ENCODE data around the gene GATD1. TPM values are rescaled to one million over a fixed set of nuclear protein-coding genes. Genes with fewer than 3 reads are reported as not detected.
"Not testable (repeated sequence)": the region's sequence is repeated elsewhere in the genome, so short reads cannot be mapped to it uniquely, and the experiment has no call there.

GATD1 gene
- total RNA-seq, 2 donors from 2014 or later: 29.8 to 43.5 TPM

- DNase-seq: no peak
- intact Hi-C loops (cut with DNase I): no loop called here
- no peak for ATAC-seq
Measured at GRCh38 chr11:742571-743201, 34.6 kb downstream of the GATD1 start.

- ATAC-seq (no peak), DNase-seq (no peak)
- intact Hi-C loops (cut with DNase I): no loop called here
Measured at GRCh38 chr11:742156-742546, 35.1 kb downstream of the GATD1 start.

- ATAC-seq; intact Hi-C loops (cut with DNase I); DNase-seq: not testable (repeated sequence)
Measured at GRCh38 chr11:737899-738298, 39.4 kb downstream of the GATD1 start.

- no peak for DNase-seq
- intact Hi-C loops (cut with DNase I): no loop called here
- no peak for ATAC-seq
Measured at GRCh38 chr11:737366-737765, 39.9 kb downstream of the GATD1 start.

- ATAC-seq; DNase-seq; intact Hi-C loops (cut with DNase I): not testable (repeated sequence)
Measured at GRCh38 chr11:734541-734940, 42.7 kb downstream of the GATD1 start.

GRCh38 chr11:733072-733471, 44.2 kb downstream of the GATD1 start:
- no peak for DNase-seq
- no peak for ATAC-seq
- intact Hi-C loops (cut with DNase I): no loop called here

GRCh38 chr11:729492-730074, 47.7 kb downstream of the GATD1 start:
- DNase-seq: no peak
- ATAC-seq: no peak
- intact Hi-C loops (cut with DNase I): no loop called here

GRCh38 chr11:728901-729491, 48.3 kb downstream of the GATD1 start:
- ATAC-seq: no peak
- intact Hi-C loops (cut with DNase I): no loop called here
- no peak for DNase-seq

- ATAC-seq (peak; percentile 86 to 89), DNase-seq (peak; percentile 87)
- intact Hi-C loops (cut with DNase I): no loop called here
Measured at GRCh38 chr11:727859-728748, 49.2 kb downstream of the GATD1 start.

- intact Hi-C loops (cut with DNase I): no loop called here
- DNase-seq (no peak), ATAC-seq (no peak)
Measured at GRCh38 chr11:727281-727701, 50.0 kb downstream of the GATD1 start.

- ATAC-seq: peak; percentile 9 to 44
- intact Hi-C loops (cut with DNase I): no loop called here
- peak; percentile 52 for DNase-seq
Measured at GRCh38 chr11:726278-727220, 50.7 kb downstream of the GATD1 start.

- ATAC-seq (no peak), DNase-seq (no peak)
- intact Hi-C loops (cut with DNase I): no loop called here
Measured at GRCh38 chr11:725624-726202, 51.6 kb downstream of the GATD1 start.

GRCh38 chr11:724778-725386, 52.4 kb downstream of the GATD1 start:
- ATAC-seq (no peak), DNase-seq (peak; percentile 25)
- intact Hi-C loops (cut with DNase I): loop anchor here (5.0 kb wide), 2 partner anchors 63 to 168 kb away; no protein-coding TSS in a partner anchor

GRCh38 chr11:724049-724777, 53.1 kb downstream of the GATD1 start:
- intact Hi-C loops (cut with DNase I): loop anchor here (5.0 kb wide), 2 partner anchors 62 to 167 kb away; no protein-coding TSS in a partner anchor
- DNase-seq (no peak), ATAC-seq (no peak)

- intact Hi-C loops (cut with DNase I): loop anchor here (5.0 kb wide), 2 partner anchors 61 to 166 kb away; no protein-coding TSS in a partner anchor
- ATAC-seq (no peak), DNase-seq (peak; percentile 48)
Measured at GRCh38 chr11:723120-723883, 54.0 kb downstream of the GATD1 start.

GRCh38 chr11:722346-722811, 54.9 kb downstream of the GATD1 start:
- intact Hi-C loops (cut with DNase I): loop anchor here (5.0 kb wide), 2 partner anchors 60 to 165 kb away; no protein-coding TSS in a partner anchor
- no peak for DNase-seq
- no peak for ATAC-seq

All from left cardiac atrium (tissue), 4 donors.